HG03175 (cell line): ENCODE data around the gene MED22.
A peak's percentile ranks its signal among the peaks of the same experiment; 100 is the strongest.
"Not testable (repeated sequence)": the region's sequence is repeated elsewhere in the genome, so short reads cannot be mapped to it uniquely, and the experiment has no call there.

Experiments used
- ATAC-seq: cut with Tn5 transposase; IDR thresholded peaks from one replicate; pipeline ENCODE4 v1.9.1; 2021; ENCODE audit warnings: mild to moderate bottlenecking, moderate library complexity; ENCODE audit not compliant: unreplicated experiment

MED22 gene

DNA sequence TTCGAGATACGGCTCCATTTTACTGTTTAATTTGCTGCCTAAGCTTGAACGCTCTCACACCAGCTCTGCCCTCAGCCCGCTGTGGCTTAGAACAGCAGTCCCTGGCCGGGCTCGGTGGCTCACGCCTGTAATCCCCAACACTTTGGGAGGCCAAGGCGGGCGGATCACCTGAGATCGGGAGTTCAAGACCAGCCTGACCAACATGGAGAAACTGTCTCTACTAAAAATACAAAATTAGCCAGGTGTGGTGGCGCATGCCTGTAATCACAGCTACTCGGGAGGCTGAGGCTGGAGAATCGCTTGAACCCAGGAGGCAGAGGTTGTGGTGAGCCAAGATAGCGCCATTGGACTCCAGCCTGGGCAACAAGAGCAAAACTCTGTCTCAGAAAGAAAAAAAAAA is 29.3 kb upstream of the MED22 start:
- ATAC-seq: not testable (repeated sequence)

DNA sequence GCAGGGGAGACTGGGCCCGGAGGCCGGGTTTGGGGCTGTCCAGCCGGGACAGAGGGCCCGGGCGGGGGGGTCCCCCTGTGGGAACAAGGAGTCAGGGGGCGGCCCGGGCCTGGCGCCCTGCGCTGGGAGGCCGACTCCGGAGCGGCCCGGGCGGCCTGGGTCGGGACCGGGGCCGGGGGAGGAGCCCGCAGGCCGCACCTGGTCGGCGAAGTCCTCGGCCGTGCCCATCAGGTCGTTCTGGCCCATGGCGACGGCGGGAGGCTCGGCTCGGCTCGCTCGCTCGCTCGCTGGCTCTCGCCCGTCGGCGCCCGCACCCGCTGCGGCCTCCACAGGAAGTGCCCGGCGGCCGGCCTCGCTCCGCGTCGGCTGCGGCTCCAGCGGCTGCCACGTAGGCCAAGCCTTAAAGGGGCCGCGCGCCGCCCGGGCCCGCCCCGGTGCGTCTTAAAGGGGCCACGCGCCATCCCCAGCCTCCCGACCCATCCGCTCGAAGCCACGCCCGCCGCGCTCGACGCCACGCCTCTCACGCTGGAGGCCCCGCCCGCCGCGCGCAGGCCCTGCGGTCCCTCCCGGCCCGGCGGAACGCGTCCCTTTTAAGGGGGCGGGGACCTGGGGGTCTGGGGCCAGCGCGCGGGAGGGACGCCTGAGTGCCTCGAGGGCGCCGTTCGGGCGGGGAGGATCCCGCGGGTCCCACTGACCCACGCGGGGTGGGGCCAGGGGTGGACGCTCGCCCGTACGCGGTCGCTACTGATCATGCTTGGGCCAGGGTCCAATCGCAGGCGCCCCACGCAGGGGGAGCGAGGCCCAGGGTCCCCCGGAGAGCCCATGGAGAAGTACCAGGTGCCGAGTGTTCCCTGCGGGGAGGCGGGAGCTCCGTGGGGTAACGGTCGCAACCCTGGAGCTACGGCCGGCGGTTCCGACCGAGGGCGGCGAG is 28.1 kb upstream of the MED22 start, which contains the start of the genes STKLD1 and SURF4:
TSS of gene STKLD1 (plus strand) at position 643 of the 931 bp plus-strand sequence. CDS start at position 751, 108 bp downstream.
TSS of gene SURF4 (minus strand) at position 337 of the 931 bp plus-strand sequence. CDS start at position 246, 91 bp downstream.
- peak; percentile 89 for ATAC-seq

DNA sequence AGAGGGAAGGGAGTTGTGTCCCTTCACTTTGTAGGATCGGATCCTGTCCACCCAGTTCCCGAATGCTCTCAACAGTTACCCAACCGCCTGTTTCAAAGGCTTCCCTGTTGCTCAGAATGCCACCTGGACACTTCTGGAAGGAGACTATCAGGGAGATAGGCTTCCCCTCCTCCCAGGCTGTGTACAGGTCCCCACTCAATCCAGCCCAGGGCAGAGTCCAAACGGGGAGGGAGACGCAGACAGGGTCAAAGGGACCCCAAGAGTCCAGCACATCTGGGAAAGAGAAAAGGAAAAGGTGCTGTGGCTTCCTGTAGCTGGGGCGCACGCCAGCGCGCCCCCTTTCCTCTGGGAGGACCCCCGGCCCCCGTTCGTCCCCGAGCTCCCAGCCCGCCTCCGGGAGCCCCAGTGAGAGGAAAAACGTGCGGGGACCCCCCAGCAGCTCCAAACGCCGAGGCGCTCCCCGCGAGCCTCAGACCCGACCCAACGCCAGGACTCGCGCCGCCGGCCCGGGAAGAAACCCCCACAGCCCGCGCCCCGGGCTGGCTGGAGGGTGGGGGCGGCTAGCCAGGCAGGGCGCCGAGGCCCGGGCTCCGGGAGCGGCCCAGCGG is 27.3 kb upstream of the MED22 start:
- ATAC-seq: peak; percentile 21

DNA sequence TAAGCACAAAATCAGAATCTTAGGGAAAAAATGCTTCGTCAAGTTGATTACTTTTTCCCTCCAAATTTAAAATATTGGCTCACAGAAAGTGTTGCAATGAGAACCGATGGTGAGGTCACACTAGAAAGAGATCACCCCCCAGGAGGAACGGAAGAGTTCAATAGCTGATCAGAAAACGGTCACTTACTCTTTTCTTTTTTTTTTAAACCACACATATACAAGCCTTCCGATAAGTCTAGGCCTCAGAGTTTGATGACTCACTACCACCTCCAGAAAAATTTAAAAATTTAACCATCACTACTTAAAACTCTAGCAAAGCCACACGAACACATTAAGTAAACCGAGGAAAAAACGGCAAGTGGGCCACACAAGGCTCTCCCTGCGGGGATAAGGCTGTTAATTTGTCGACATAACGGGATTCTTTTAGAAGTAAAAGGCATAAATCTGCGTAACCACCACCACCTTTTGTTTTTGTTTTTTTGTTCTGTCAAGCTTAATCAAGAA is 26.7 kb upstream of the MED22 start:
- ATAC-seq: no peak

DNA sequence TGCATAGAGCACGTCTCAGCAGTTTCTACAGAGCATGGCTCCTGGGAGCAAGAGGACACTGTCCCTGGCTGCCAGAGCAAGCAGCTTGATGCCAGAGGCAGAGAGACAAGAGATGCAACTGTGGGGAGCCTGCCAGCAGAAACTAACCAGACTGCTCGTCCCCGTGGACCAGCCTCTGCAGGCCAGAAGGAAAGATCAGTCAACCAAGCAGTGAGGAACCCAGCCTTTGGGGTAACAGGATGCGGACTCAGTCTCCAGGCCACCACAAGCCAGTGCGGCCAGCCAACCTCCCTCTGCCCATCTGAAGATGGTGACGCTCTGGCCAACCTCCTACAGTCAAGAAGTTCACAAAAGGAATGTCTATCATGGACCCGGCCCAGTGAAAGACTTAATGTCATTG is 24.2 kb upstream of the MED22 start:
- ATAC-seq: no peak

DNA sequence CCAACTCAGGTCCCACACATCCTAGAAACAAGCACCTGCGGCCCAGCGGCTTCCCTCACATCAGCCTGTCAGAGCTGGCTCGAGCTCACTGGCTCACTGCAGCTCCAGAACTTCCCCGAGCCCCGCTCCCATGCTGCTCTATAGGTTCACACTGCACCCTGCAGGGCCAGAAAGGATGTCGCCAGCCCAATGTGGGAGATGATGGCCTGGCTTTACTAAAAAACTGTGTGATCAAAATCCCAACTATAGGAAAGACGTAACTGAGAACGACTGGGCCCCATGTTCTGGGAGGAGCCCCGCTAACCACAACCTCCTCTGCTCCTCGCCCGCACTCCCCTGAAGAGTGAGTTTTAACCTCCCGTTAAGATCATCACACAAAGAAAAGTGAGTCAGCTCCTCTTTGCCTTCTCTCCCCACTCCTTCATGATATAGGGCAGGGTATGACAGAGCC is 23.4 kb upstream of the MED22 start:
- no peak for ATAC-seq

DNA sequence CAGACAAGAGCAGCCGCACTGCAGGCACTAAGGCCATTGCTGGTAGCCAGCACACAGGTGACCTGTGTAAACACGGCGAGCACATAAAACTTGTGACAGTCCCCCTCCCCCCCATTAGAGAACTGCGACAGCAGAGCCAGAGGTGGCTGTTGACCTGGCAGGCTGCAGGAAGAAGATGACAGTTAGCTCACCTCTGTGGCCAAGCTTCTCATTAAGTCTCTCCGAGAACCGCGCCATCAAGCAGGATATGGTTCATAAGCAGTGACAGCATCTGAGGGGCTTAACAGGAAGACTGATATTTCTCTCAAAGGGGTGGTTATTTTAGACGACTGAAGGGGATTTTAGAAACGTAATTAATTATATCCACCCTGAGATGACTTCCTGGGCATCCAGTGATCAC is 22.8 kb upstream of the MED22 start:
- no peak for ATAC-seq

DNA sequence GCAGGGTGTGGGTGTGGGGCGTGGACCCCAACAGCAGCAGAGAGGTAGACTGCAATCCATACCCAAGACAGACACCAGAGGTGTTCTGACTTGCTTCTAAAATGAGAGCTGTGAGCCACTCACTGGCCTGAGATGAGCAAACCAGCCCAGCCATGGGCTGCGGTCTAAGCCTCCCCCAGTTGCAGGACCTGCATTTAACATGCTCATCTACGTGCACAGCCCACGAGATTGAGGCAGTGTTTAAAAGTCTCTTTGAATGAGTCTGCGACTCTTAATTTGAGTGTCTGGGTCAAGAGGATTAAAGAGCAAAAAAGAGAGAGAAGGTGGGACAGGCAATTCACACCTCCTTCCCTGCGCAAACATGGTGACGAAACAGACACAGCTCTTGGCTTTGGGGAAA is 22.0 kb upstream of the MED22 start:
- ATAC-seq: no peak

DNA sequence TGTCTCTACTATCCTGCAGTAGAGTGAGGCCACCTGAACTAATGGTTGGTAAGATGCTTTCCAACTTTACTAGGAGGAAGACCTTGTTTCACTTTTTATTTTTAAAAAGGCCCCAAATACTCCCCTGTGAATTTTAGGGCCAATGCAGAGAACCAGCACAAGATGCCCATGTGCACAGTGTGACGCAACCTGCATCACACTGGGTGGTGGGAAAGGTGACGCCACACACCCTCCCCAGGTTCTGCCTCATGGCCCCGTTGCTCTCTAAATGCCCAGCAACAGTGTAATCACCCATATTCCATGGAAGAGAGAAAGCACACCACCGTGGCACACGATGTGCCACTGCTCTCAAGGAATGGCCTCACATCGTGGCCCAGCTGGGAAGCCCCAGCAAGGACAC is 21.5 kb upstream of the MED22 start:
- no peak for ATAC-seq

DNA sequence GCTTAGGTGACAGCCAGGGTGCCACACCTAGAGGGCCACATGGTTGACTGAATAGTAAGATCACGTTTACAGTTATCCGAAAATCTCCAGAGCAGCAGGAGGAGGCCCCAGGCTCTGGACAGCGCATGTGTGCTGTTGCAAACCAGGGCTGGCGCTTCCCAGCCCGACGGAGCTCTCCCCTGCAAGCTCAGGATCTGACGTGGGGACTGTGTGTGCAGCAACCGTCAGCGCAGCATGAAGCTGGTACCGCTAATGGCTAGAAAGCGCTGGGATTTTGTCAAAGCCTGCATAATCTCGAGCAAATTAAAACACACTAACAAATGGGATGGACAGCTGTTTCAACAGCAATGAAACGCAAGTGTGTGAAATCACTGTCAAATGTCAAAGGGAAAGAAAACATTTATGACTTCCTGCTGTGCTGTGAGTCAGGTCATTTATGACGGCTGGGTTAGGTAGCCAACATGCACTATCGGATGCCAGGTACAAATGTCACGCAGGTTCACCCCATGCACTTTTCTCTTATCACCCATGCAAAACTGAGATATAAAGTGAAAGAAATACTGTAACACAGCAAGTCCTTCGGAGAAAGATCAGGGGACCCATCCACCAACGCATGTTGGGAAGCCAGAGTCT is 20.4 kb upstream of the MED22 start:
- ATAC-seq: no peak

DNA sequence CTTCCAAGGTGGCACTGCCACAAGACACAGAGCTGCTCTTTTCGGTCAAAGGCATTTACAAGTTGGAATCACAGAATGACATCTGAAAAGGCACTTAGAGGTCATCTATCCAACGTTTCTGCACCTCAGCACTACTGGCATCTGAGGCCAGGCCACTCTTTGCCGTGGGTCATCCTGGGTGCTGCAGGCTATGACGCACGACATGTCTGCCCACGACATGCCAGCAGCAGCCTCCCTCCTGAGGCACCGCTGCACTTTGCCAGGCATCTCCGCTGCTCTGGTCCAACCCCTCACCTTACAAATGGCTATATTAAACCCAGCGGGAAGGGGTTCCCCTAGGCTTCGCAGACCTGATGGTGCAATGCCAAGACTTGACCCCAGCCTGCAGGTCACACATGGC is 19.8 kb upstream of the MED22 start:
- ATAC-seq: no peak

DNA sequence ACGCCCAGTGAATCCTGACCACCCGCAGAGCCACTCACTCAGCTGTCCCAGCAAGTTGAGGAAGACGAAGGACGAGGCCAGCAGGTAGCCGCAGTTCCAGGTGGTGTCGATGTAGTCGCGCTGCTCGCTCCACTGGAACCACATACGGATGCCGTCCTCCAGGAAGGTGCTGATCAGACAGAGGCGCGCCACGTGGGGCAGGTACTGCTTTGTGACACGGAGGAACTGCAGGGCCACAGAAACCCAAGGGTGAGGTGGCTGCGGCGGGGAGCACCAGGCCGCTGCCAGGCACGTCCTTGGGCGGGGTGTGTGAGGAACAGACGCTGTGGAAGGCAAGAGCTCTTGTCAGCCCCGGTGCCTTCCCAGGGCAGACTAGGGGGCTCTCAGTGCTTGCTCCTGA is 19.3 kb upstream of the MED22 start:
- ATAC-seq: no peak

DNA sequence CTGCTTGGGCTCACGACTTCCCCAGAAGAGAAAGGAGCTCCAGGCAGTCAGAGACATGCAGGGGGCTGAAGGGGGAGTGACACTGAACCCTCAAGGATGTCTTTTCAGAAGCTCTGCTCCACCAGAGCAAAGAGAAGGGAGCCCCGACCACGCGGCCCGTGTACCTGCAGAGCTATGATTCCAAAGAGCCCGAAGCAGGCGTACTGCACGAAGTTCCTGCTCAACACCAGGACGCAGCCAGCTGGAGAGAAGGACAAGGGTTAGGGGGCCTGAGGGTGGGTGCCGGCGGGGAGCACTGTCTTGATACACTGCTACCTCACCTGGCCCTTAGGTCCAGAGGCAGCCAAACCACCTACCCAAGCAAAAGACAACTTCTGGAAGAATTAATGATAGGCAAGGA is 18.5 kb upstream of the MED22 start:
- ATAC-seq: no peak

DNA sequence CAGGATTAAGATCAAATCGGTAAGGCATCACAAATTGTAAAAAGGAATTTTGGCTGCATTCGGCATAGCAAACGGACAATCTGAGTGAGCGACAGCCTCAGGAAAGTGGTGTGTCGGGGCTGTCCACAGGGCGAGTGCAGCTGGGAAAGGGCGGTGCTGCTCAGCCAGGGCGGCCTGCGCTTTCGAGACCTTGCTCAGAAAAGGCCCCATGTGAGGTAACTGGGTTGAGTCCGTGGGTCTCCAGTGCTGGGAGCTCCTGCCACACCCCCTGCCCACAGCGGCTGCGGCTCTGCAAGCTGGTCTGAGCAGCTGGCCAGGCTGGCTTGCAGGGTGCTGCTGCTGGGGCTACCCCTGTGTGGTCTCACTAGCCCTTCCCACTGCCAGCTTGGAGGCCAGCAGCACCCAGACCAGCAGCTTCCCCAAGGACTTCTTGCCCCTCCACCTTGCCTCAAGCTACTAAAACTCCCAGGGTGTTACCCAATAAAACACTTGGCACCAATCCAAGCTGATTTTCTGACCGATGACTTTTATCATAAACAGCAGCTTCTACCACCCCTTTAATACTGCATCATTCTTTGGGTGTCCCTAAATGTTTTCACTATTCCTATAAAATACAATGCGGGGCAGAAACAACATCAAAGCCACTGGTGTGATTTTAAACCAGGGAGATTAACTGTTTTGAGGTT is 14.6 kb upstream of the MED22 start:
- ATAC-seq: no peak

DNA sequence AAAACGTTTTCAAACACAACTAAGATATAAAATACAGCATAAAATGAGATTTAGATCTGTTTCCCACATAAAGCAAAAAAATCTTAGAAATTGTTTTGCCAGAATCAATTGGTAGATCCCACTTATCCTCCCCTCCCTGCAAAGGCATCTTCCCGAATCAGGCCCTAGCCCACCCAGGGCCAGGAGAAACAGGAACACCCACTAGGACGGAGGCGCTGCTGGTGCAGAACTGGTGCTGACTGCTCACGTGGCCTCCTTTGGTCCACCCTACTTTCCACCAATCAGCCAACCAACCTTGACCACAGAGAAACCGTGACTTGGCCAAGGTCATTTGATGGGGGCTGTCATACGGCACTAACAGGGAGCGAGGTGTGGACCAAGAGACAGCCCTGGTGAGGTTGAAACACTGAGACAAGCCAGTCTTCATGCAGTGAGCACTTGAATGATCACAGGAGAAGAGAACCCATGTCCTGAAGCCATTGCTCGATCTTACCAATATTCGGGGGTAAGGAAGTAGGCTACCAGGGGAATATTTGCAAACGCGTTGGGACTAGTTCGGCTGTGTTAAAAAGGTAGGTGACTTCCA is 13.7 kb upstream of the MED22 start:
- no peak for ATAC-seq

DNA sequence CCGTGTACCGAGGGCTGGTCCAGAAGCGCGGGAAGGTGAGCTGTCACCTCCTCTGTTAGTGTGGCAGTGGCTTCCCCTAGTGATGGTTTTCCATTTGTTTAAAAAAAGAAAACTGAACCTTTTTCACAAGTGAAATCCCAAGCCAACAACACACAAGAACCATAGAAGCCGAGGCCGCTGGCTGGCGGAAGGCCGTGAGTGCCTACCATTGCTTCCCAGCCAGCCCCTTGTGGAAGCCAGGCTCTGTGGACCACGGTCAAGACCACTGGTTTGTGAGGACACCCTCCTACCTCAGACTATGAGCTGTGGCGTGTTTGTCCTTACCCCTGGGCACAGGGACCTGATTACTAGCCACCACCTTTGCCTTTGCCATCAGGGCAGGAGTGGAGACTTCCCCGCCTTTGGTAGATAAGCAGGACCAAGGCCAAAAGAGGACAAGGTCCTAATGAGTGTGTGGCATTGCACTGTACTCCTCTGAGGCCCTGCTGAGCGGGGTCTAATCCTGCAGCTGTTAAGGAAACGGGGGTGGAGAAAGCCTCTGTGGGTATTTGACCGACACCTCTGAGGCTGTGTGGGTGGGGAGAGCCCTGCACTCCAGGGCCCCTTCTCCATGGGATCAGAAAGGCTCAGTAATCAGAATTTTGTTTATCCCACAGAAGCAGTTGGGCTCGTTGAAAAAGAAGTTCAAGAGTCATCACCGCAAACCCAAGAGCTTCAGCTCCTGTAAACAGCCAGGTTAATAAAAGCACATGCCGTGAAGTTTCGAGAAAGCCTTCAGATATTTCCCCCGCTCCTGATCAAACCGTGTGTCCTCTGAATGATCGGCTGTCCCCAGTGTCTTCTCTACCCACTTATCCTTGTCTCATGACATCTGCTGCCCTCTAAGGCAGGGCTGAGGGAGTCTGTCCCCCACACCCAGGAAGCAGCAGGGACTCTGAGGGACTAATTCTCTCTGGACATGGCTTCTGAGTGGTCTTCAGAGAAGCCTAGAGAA is 12.8 kb upstream of the MED22 start:
- ATAC-seq: no peak

DNA sequence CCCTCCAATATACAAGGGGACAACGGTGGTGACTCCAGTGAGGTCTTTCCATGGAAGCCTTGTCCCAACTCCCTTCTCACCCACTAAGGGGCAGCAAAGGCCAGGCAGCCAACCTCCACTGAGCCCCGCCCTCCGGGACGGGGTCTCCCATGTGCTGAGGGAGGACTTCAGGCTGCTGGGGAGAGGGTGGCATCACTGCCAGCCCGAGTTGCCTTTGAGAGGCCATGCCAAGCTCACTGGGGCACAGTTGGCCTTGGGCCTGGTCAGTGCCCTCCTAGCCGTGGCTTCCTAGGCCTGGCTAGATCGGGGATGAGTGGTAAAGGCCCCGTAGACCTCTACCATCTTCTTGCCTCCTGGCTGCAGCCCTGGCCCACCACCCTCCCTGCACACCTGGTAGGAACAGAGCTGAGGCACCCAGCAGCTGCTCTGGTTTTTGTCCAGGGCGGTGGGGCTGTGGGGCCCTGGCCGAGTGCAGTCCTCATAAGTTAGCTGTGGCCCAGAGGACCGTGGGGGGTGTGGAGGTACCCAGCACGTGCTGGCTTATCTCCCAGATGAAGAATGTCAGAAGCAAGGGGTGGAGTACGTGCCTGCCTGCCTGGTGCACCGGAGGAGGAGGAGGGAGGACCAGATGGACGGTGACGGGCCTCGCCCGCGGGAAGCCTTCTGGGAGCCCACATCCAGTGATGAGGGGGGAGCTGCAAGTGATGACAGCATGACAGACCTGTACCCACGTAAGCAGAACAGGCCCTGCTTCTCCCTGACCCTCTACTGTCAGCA is 11.7 kb upstream of the MED22 start:
- no peak for ATAC-seq

DNA sequence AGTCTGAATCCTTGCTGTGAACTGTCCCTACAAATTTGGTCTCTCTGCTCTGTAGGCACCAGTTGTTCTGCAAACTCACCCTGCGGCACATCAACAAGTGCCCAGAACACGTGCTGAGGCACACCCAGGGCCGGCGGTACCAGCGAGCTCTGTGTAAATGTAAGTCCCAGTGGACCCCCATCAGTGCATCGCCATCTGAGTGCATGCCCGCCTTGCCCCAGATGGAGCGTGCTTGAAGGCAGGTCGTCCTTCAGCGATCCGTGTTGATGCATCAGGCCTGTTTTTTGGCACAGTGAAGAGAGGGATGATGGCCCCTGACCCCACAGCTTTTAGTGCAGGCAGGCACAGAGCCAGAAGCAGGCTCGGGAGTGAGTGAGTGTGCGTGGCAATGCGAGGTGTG is 9.7 kb upstream of the MED22 start:
- ATAC-seq: no peak
